Liver (tissue), 3 donors: ENCODE data around the gene GTF2IRD1.

Experiments used
- CTCF ChIP-seq: fragments of 150-350 bp; IDR thresholded peaks from 2 replicates; pipeline ENCODE4 v1.5.1; 2017; ENCODE audit warnings: improper control_type of control experiment, low read depth, low read length; ENCODE audit not compliant: missing input control
- EGR1 ChIP-seq, 2 donors: IDR thresholded peaks; 2 replicates each; pipeline ENCODE4 v1.6.1; 2016 to 2018; ENCODE audit warnings: antibody characterized with exemption in 2 of 2, low read depth in 2 of 2
- HNF4A ChIP-seq, 2 donors: conservative IDR thresholded peaks; 2 replicates each; pipeline ENCODE4 v1.6.1; 2016; ENCODE audit warnings: antibody characterized with exemption in 2 of 2, mild to moderate bottlenecking in 2 of 2
- MAX ChIP-seq: IDR thresholded peaks from 2 replicates; pipeline ENCODE4 v1.6.1; 2016; ENCODE audit warnings: antibody characterized with exemption
- RAD21 ChIP-seq, 2 donors: IDR thresholded peaks; 2 replicates each; pipeline ENCODE4 v1.6.1; 2016; ENCODE audit warnings: antibody characterized with exemption in 2 of 2, mild to moderate bottlenecking in 2 of 2
- REST ChIP-seq: IDR thresholded peaks from 2 replicates; pipeline ENCODE4 v1.6.1; 2016; ENCODE audit warnings: antibody characterized with exemption, mild to moderate bottlenecking
- RXRA ChIP-seq, 2 donors: IDR thresholded peaks; 2 replicates each; pipeline ENCODE4 v1.6.1; 2017 to 2018; ENCODE audit warnings: antibody characterized with exemption in 2 of 2, mild to moderate bottlenecking in 1 of 2
- SP1 ChIP-seq: IDR thresholded peaks from 2 replicates; pipeline ENCODE4 v1.6.1; 2018; ENCODE audit warnings: antibody characterized with exemption, mild to moderate bottlenecking
- TAF1 ChIP-seq: conservative IDR thresholded peaks from 2 replicates; pipeline ENCODE4 v1.6.1; 2016; ENCODE audit warnings: antibody characterized with exemption, mild to moderate bottlenecking
- YY1 ChIP-seq: IDR thresholded peaks from 2 replicates; pipeline ENCODE4 v1.6.1; 2016; ENCODE audit warnings: antibody characterized with exemption, mild to moderate bottlenecking
- ZBTB33 ChIP-seq: IDR thresholded peaks from 2 replicates; pipeline ENCODE4 v1.6.1; 2016; ENCODE audit warnings: antibody characterized with exemption
- donor health status: healthy.
- donor health status: healthy.

- TF ChIP-seq SP1 (no peak), HNF4A (conservative IDR thresholded peaks at IDR 0.05) (no peak), CTCF (no peak), ZBTB33 (no peak), TAF1 (no peak), MAX (no peak), YY1 (no peak), RXRA (IDR thresholded peaks at IDR 0.05) (no peak), REST (no peak), EGR1 (IDR thresholded peaks at IDR 0.05; ENCODE audit: low read depth in 2 of 2) (no peak), RAD21 (IDR thresholded peaks at IDR 0.05) (no peak)
Observed at GRCh38 chr7:74581916-74582440, 128.3 kb downstream of the GTF2IRD1 start.
